MM.1S (cell line): ENCODE measurements around the gene REC114.

Source experiments
- DNase-seq: peaks from one replicate; pipeline ENCODE4 v3.0.0-alpha.2; 2015
- H2AFZ ChIP-seq: fragments of 300-600 bp; sonication (generic); 2 replicates; pipeline ENCODE4 v1.6.0; 2016; ENCODE audit warnings: antibody characterized with exemption, low read length
- H3F3A ChIP-seq: fragments of 300-600 bp; sonication (generic); 2 replicates; pipeline ENCODE4 v1.6.1; 2016; ENCODE audit warnings: mild to moderate bottlenecking, antibody characterized with exemption, low read length, moderate library complexity, mixed read lengths; ENCODE audit not compliant: insufficient read depth
- H3K27ac ChIP-seq: fragments of 300-600 bp; sonication (generic); 2 replicates; pipeline ENCODE4 v1.5.1; 2016; ENCODE audit warnings: mild to moderate bottlenecking, low read length
- H3K27me3 ChIP-seq: fragments of 300-600 bp; sonication (generic); replicated peaks from 2 replicates; pipeline ENCODE4 v1.6.0; 2016; ENCODE audit warnings: low read length; ENCODE audit not compliant: insufficient read depth
- H3K36me3 ChIP-seq: fragments of 300-600 bp; sonication (generic); replicated peaks from 2 replicates; pipeline ENCODE4 v1.6.1; 2016; ENCODE audit warnings: mild to moderate bottlenecking, low read length, mixed read lengths; ENCODE audit not compliant: insufficient read depth
- H3K4me1 ChIP-seq: fragments of 300-600 bp; sonication (generic); 2 replicates; pipeline ENCODE4 v1.6.1; 2016; ENCODE audit warnings: low read length, mixed read lengths
- H3K4me2 ChIP-seq: fragments of 300-600 bp; sonication (generic); 2 replicates; pipeline ENCODE4 v1.6.0; 2016; ENCODE audit warnings: low read depth, low read length
- H3K4me3 ChIP-seq: fragments of 300-600 bp; sonication (generic); 2 replicates; pipeline ENCODE4 v1.5.1; 2016; ENCODE audit warnings: low read length, mixed read lengths
- H3K79me2 ChIP-seq: fragments of 300-600 bp; sonication (generic); 2 replicates; pipeline ENCODE4 v1.6.1; 2016; ENCODE audit warnings: mixed run types, low read length, mixed read lengths
- H3K9ac ChIP-seq: fragments of 300-600 bp; sonication (generic); 2 replicates; pipeline ENCODE4 v1.6.1; 2016; ENCODE audit warnings: low read length, mixed read lengths
- H3K9me2 ChIP-seq: fragments of 300-600 bp; sonication (generic); replicated peaks from 2 replicates; pipeline ENCODE4 v1.6.1; 2016; ENCODE audit warnings: mild to moderate bottlenecking, low read length, mixed read lengths; ENCODE audit not compliant: insufficient read depth
- H3K9me3 ChIP-seq: fragments of 300-600 bp; sonication (generic); replicated peaks from 2 replicates; pipeline ENCODE4 v1.6.1; 2016; ENCODE audit warnings: mild to moderate bottlenecking, low read length, mixed read lengths; ENCODE audit not compliant: insufficient read depth
- H4K20me1 ChIP-seq: fragments of 300-600 bp; sonication (generic); 2 replicates; pipeline ENCODE4 v1.6.1; 2016; ENCODE audit warnings: mild to moderate bottlenecking, low read length, moderate library complexity, mixed read lengths; ENCODE audit not compliant: insufficient read depth
- EZH2 ChIP-seq: fragments of 300-600 bp; sonication (generic); optimal IDR thresholded peaks from 2 replicates; pipeline ENCODE3; 2017; ENCODE audit warnings: low read depth, mild to moderate bottlenecking, antibody characterized with exemption, low read length, mixed read lengths
- EZH2phosphoT487 ChIP-seq: fragments of 300-600 bp; sonication (generic); IDR thresholded peaks from 2 replicates; pipeline ENCODE4 v1.6.1; 2018; ENCODE audit warnings: antibody characterized with exemption, low read length
- TF ChIP-seq, protein P1 (sequence below): fragments of 300-600 bp; sonication (generic); IDR thresholded peaks from 2 replicates; pipeline ENCODE4 v1.5.1; 2016; ENCODE audit warnings: antibody characterized with exemption, low read length, mixed read lengths

The REC114 gene

GRCh38 chr15:73530649-73531048 is 87.7 kb downstream of the REC114 start:
- Histone ChIP-seq H3K9me2 (no peaks in the 10 kb centered on the region), H3K4me2 (no peak overlapping the region), H3K9me3 (no peaks in the 10 kb centered on the region), H3K36me3 (no peaks in the 10 kb centered on the region), H3K4me1 (no peaks in the 10 kb centered on the region), H2AFZ (no peak overlapping the region), H3K27ac (no peak overlapping the region), H3K9ac (no peak overlapping the region), H3F3A (no peaks in the 10 kb centered on the region), H4K20me1 (no peaks in the 10 kb centered on the region), H3K27me3 (no peaks in the 10 kb centered on the region), H3K79me2 (no peaks in the 10 kb centered on the region), H3K4me3 (no peak overlapping the region)
- TF ChIP-seq, protein P1, sequence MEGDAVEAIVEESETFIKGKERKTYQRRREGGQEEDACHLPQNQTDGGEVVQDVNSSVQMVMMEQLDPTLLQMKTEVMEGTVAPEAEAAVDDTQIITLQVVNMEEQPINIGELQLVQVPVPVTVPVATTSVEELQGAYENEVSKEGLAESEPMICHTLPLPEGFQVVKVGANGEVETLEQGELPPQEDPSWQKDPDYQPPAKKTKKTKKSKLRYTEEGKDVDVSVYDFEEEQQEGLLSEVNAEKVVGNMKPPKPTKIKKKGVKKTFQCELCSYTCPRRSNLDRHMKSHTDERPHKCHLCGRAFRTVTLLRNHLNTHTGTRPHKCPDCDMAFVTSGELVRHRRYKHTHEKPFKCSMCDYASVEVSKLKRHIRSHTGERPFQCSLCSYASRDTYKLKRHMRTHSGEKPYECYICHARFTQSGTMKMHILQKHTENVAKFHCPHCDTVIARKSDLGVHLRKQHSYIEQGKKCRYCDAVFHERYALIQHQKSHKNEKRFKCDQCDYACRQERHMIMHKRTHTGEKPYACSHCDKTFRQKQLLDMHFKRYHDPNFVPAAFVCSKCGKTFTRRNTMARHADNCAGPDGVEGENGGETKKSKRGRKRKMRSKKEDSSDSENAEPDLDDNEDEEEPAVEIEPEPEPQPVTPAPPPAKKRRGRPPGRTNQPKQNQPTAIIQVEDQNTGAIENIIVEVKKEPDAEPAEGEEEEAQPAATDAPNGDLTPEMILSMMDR = no peak
- TF ChIP-seq EZH2 (no peak), EZH2phosphoT487 (no peak)
- DNase-seq = no peak

DNA sequence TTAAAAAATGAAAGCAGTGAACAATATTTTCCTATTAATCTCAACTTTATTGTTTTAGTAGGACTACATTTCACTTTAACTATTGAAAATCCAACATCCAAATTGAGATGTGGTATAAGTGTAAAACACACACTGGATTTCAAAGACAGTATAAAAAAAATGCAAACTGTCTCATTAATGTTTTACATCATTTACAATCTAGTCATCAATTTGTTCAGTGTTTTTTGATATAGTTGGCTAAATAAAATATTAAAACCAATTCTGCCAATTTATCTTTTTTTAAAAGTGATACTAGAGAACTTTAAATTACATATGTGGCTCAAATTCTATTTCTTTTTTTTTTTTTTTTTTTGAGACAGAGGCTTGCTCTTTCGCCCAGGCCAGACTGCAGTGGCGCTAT is 95.2 kb downstream of the REC114 start:
- no peaks in the 10 kb centered on the region for H3K27me3 ChIP-seq
- H3K79me2 ChIP-seq = no peaks in the 10 kb centered on the region
- TF ChIP-seq, protein P1 = no peak
- TF ChIP-seq EZH2phosphoT487 = no peak
- TF ChIP-seq EZH2 = no peak
- H3F3A ChIP-seq = no peaks in the 10 kb centered on the region; the same call in 1 of the 2 replicates
- no peaks in the 10 kb centered on the region for H4K20me1 ChIP-seq
- H3K4me2 ChIP-seq = no peak overlapping the region
- no peaks in the 10 kb centered on the region for H3K36me3 ChIP-seq
- H3K4me1 ChIP-seq = no peaks in the 10 kb centered on the region
- no peak overlapping the region for H2AFZ ChIP-seq
- no peak overlapping the region for H3K4me3 ChIP-seq
- no peak for DNase-seq
- no peak overlapping the region for H3K9ac ChIP-seq
- no peak overlapping the region for H3K27ac ChIP-seq
- no peaks in the 10 kb centered on the region for H3K9me2 ChIP-seq
- no peaks in the 10 kb centered on the region for H3K9me3 ChIP-seq

DNA sequence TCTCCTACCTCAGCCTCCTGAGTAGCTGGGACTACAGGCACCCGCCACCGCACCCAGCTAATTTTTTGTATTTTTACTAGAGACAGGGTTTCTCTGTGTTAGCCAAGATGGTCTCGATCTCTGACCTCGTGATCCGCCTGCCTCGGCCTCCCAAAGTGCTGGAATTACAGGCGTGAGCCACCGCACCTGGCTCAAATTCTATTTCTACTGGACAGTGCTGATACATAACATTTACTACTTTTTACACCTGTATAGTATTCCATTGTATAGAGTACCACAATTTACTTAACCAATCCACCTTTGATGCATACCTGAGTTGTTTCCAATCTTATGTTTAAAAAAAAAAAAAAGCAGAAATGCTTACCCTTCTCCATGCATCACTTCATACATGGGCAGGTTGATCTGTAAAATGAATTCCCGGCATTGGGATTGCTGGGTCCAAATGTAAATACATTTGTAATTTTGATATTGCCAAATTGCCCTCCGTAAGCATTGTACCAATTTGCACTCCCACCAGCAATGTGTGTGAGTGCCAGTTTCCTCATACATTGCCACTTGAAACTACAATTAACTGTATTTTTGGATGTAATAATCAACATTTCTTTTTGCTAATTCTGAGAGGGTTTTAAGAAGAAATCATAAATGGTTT is 95.7 kb downstream of the REC114 start:
- no peak overlapping the region for H3K4me3 ChIP-seq

More for the DNA sequence above, 95.7 kb downstream of the REC114 start:
- Histone ChIP-seq H4K20me1 (no peaks in the 10 kb centered on the region), H3K27ac (no peak overlapping the region), H2AFZ (no peak overlapping the region), H3K79me2 (no peaks in the 10 kb centered on the region), H3F3A (no peaks in the 10 kb centered on the region; the same call in 1 of the 2 replicates), H3K27me3 (no peaks in the 10 kb centered on the region), H3K4me1 (no peaks in the 10 kb centered on the region), H3K36me3 (no peaks in the 10 kb centered on the region), H3K9ac (no peak overlapping the region), H3K9me3 (no peaks in the 10 kb centered on the region), H3K4me2 (no peak overlapping the region), H3K9me2 (no peaks in the 10 kb centered on the region)
- DNase-seq = no peak
- TF ChIP-seq EZH2 (no peak), EZH2phosphoT487 (no peak)
- TF ChIP-seq, protein P1 = no peak
